Measurements from ENCODE around the gene C4BPB.

Gene C4BPB

DNA sequence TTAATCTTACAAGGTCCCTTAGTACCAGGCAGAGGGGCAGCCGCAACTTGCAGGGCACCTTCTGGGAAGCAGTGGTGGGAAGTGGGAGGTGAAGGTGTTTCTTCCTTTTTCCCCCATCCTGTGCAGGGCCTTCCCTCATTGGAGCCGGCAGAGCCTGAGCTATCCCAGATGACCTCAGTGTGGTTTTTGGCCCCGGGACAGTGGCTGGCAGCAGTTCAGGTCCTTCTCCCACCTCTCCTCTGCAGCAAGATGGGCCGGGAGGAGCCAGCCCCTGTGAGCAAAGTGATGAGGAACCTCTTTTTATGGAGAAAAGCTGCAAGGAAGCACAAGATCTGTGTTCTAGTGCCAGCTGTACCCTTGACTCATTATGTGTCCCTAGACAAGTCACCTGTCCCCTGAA, 28.8 kb upstream of the C4BPB start:
- no peak for DNase-seq (ENCODE audit: low read depth)
- no peak overlapping the region for H3K4me3 ChIP-seq (ENCODE audit: control insufficient read depth, low read depth, low read length)
- TF ChIP-seq, protein P1, sequence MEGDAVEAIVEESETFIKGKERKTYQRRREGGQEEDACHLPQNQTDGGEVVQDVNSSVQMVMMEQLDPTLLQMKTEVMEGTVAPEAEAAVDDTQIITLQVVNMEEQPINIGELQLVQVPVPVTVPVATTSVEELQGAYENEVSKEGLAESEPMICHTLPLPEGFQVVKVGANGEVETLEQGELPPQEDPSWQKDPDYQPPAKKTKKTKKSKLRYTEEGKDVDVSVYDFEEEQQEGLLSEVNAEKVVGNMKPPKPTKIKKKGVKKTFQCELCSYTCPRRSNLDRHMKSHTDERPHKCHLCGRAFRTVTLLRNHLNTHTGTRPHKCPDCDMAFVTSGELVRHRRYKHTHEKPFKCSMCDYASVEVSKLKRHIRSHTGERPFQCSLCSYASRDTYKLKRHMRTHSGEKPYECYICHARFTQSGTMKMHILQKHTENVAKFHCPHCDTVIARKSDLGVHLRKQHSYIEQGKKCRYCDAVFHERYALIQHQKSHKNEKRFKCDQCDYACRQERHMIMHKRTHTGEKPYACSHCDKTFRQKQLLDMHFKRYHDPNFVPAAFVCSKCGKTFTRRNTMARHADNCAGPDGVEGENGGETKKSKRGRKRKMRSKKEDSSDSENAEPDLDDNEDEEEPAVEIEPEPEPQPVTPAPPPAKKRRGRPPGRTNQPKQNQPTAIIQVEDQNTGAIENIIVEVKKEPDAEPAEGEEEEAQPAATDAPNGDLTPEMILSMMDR (IDR thresholded peaks at IDR 0.05; ENCODE audit: control insufficient read depth, insufficient read depth, low read depth, low read length, missing control alignments), result no peak

DNA sequence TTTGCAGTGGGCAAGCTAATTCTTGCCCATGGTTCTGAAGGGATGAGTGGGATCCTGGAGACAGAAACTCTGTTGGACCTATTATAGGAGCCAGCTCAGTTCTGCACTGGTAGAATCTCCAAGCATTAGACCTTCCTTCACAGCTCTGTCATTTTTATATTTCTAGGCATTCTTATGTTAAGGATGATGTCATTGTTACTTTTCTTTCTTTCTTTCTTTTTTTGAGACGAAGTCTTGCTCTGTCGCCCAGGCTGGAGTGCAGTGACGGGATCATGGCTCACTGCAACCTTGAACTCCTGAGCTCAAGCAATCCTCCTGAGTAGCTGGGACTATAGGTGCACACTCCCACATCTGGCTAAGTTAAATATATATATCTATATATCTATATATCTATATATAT, 28.1 kb upstream of the C4BPB start:
- TF ChIP-seq, protein P1 (IDR thresholded peaks at IDR 0.05; ENCODE audit: control insufficient read depth, insufficient read depth, low read depth, low read length, missing control alignments), result no peak
- H3K4me3 ChIP-seq (ENCODE audit: control insufficient read depth, low read depth, low read length), result no peak overlapping the region
- no peak for DNase-seq (ENCODE audit: low read depth)

DNA sequence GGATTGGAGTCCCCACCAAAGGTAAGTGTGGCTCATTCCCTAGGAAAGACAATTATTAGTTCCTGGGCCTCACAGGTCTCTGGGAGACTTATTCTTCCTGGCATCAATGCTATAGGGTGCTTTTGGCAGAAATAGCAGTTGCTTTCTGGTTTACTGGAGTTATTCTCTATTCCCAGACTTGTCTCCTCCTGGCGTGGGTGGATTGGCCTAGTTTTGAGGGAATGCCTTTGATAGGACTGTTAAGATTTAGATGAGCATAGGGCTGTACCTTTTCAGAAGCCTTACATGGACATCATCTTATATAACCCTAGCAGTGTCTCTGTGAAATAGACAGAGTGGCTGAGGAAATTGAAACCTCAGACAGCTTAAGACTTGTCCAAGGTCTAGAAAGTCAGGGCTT, 26.6 kb upstream of the C4BPB start:
- DNase-seq (ENCODE audit: low read depth), result no peak
- no peak overlapping the region for H3K4me3 ChIP-seq (ENCODE audit: control insufficient read depth, low read depth, low read length)
- TF ChIP-seq, protein P1 (IDR thresholded peaks at IDR 0.05; ENCODE audit: control insufficient read depth, insufficient read depth, low read depth, low read length, missing control alignments), result no peak

DNA sequence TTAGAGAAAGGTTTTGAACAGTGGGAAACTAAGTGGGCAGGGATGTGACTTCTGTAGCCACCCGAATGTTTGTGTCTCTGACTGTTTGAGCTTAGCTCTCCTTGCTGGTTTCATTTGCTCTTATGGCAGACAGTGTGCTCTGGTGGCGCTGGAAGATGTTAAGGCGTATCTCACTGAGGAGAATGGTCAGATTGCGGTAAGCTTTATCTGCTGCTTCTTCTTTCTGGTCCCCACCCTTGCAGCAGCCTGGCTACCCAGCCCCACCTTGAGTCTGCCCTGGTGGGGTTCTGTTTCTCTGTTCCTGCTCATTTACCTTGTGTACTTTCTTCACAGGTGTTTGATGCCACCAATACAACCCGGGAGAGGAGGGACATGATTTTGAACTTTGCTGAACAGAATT, 25.6 kb upstream of the C4BPB start:
- no peak overlapping the region for H3K4me3 ChIP-seq (ENCODE audit: control insufficient read depth, low read depth, low read length)
- DNase-seq (ENCODE audit: low read depth), result no peak
- TF ChIP-seq, protein P1 (IDR thresholded peaks at IDR 0.05; ENCODE audit: control insufficient read depth, insufficient read depth, low read depth, low read length, missing control alignments), result no peak

DNA sequence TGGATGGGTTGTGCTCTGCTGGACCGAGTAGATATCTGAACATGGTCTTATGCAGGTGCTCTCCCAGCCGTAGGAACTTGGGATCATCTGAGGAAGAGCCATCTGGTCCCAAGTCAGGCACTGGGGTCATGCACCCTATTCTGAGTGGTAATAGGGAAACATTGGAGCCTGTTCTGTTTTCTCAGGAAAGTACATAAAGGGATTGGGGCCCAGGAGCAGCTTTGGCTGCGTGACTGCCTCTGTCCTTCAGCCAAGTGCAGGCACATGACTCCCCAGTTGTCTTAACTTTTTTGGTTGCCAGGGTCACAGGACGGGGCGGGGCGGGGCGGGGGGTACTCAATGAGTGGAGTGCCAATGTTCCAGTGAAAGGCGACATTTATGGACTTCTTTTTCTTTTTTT, 24.1 kb upstream of the C4BPB start:
- H3K4me3 ChIP-seq (ENCODE audit: control insufficient read depth, low read depth, low read length), result no peak overlapping the region
- DNase-seq (ENCODE audit: low read depth), result no peak
- TF ChIP-seq, protein P1 (IDR thresholded peaks at IDR 0.05; ENCODE audit: control insufficient read depth, insufficient read depth, low read depth, low read length, missing control alignments), result no peak

DNA sequence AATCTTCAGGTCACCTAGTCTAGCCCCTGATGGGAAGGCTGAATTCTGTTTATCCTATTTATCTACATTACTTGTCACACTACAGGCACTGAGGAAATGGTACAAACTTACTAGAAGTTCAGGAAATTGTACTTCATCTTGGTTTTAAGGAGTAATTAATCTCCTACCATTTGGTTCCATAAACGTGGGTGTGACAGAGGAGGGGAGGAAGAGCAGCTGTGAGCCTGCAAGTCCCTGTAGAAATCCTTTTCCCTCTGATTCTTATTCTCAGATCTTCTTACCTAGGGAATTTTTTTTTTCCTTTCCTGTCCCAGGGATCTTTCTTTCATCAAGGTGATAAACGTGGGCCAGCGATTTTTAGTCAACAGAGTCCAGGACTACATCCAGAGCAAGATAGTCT, 21.5 kb upstream of the C4BPB start:
- DNase-seq (ENCODE audit: low read depth), result no peak
- H3K4me3 ChIP-seq (ENCODE audit: control insufficient read depth, low read depth, low read length), result no peak overlapping the region
- TF ChIP-seq, protein P1 (IDR thresholded peaks at IDR 0.05; ENCODE audit: control insufficient read depth, insufficient read depth, low read depth, low read length, missing control alignments), result no peak

DNA sequence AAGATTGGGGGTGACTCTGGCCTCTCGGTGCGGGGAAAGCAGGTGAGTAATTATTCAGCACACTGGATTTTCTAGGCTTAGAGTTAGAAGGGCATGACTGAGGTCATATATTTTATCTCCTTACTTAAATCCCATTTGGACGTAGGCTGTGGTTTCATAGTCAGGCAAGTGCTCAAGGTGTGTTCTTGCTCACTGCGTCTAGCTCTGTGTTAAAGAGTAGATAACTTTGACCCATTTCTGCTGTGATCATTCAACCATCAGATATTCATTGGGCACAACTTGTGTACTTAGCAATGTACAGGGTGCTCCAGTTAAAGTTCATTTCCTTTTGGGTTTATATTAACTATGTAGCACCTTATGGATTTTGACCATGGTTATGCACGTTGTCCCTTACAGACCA, 21.0 kb upstream of the C4BPB start:
- no peak for DNase-seq (ENCODE audit: low read depth)
- TF ChIP-seq, protein P1 (IDR thresholded peaks at IDR 0.05; ENCODE audit: control insufficient read depth, insufficient read depth, low read depth, low read length, missing control alignments), result no peak
- H3K4me3 ChIP-seq (ENCODE audit: control insufficient read depth, low read depth, low read length), result no peak overlapping the region

Data from AG09309 (cell line).